HT-29 (cell line): Measurements from ENCODE around the gene SLC35F6. TPM values are rescaled to one million over a fixed set of nuclear protein-coding genes. Genes with fewer than 3 reads are reported as not detected.

Experiments
- DNase-seq: peaks from one replicate; pipeline ENCODE4 v3.0.0-alpha.2; 2015; ENCODE audit warnings: low spot score
- total RNA-seq: library from RNA; depleted of rRNA; stranded (reverse); fragments of >200 nt; shearing (Covaris generic); gene quantifications from 2 replicates; pipeline ENCODE4 v1.2.3, GENCODE V29; 2014; rRNA removed

Gene SLC35F6
- total RNA-seq, 1 experiment from 2014 or later, result 27.5 TPM

DNA sequence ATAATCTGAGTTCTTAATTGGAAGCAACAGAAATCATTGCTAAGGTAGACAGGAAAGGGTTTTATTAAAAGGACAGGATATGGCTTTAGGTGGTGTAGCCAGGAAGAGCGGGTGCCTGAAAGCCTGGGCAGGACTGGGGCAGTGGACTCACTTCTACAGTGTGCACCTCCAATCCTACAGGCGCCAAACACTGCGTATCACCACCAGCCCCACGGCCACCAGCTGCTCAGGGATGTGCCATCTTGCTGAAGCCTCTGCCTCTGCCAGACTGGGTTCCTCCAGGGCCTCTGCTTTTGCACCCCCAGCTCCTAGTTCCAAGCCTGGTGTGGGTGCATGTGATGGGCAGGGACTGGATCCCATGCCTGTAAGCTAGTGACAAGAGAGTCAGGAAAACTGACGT is 54.2 kb downstream of the SLC35F6 start:
- DNase-seq, result no peak

DNA sequence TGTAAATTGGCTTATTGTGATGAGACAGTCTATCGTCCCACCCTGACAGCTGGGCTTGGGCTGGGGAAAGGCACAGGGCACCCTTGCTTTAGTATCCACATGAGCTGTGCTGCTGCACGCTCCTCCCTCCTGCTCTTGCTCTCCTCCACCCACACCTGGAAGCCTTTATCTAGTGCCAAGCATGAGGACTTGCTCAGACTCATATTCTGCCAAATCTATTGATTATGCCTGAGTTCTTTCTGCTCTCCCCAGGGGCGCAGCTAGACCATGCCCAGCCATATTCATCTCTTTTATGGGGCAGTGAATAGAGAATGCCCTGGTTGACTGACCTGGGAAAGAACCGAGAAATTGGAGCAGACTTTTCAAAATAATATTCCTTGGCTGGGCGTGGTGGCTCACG is 54.9 kb downstream of the SLC35F6 start:
- no peak for DNase-seq

DNA sequence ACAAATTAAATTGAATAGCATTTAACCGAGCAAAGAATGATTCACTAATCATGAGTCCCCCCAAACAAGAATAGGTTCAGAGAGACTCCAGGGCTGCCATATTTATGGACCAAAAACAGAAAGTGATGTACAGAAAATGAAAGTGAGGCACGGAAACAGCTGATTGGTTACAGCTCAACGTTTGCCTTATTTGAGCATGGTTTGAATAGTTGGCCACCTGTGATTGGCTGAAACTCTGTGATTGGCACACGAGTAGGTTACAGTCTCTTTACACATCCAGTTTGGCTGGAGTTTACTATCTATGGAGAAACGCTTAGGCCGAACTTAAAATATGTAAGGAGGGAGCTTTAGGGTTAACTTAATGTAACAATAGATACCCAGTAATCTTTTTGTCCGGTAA is 56.8 kb downstream of the SLC35F6 start:
- no peak for DNase-seq

DNA sequence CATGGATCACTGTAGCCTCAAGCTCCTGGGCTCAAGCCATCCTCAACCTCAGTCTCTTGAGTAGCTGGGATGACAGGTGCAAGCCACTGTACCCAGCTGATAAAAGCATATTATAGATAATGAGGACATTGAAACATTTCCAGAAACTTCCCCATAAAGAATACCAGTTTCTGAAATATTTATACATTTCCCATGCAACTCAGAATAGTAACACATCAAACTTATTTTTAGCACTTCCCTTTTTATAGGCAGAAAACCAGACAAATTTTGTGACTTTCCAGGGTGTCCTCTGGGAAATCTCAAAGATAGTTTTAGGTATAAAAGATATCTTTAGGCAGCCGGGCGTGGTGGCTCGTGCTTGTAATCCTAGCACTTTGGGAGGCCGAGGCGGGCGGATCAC is 58.8 kb downstream of the SLC35F6 start:
- DNase-seq, result no peak

Other genes starting within 250 kb of the SLC35F6 start
- gene CIB4, start 122.9 kb upstream of the SLC35F6 start, total RNA-seq, result not detected in 2 replicates
- gene KCNK3, start 71.6 kb upstream of the SLC35F6 start, total RNA-seq, result not detected in 2 replicates
- 18.3 and 26.9 TPM in 2 replicates for gene CENPA, start 21.8 kb downstream of the SLC35F6 start, total RNA-seq
- gene DPYSL5, start 83.8 kb downstream of the SLC35F6 start, total RNA-seq, result not detected in 2 replicates
- 6.9 and 7.4 TPM in 2 replicates for gene MAPRE3, start 206.4 kb downstream of the SLC35F6 start, total RNA-seq